Measurements from ENCODE around the gene MKLN1. TPM values are rescaled to one million over a fixed set of nuclear protein-coding genes. Genes with fewer than 3 reads are reported as not detected.

MKLN1 gene
- total and polyA plus RNA-seq, 2 of the 13 experiments (the other 11 are each of a cell fraction or from before 2014, with no cell fraction given), result 33.6 to 43.5 TPM

DNA sequence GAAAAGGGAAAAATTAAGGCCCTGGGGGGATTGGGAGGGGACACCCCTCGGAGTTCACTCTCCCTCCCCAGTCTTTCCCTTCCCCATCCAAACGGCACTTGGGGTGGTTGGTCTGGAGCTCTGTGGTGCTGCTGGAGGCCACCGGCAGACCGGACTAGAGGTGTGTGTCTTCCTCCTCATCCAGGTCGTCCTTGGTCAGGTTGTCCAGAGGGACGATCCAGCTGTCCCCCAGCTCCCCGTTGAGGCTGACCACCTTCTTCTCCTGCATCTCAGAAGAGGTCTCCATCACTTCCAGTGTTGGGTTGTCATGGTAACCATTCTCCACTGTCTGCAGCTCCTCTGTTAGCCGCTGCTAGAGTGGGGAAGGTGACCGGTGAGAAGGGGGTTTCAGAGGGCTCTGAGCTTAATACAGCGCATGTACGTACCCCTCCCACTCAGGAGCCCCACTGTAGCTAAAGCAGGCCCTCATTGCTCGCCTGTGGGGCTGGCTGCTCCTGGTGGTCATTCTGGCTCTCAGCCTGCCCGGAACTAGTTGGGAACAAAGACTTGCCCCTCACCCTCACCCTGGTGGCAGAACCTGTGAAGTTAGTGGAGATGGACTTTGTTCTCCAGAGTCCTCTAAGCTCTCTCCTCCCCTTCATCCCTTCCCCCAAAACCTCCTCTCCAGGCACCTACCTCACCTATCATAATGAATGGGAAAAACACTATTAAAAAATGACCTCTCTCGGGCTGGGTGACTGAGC lies 176.7 kb downstream of the MKLN1 start (continued):
- TF ChIP-seq, protein P1, sequence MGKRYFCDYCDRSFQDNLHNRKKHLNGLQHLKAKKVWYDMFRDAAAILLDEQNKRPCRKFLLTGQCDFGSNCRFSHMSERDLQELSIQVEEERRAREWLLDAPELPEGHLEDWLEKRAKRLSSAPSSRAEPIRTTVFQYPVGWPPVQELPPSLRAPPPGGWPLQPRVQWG (CRISPR knock-in tag; IDR thresholded peaks at IDR 0.05; ENCODE audit: borderline replicate concordance, low read depth), result no peak
- TF ChIP-seq SIN3A (IDR thresholded peaks at IDR 0.05; ENCODE audit: borderline replicate concordance, low read depth, low read length) (no peak), SMAD3 (CRISPR knock-in tag; IDR thresholded peaks at IDR 0.05) (no peak), ZNF30 (CRISPR knock-in tag; IDR thresholded peaks at IDR 0.05) (no peak), YEATS2 (CRISPR knock-in tag; IDR thresholded peaks at IDR 0.05; ENCODE audit: borderline replicate concordance) (no peak), RFX3 (CRISPR knock-in tag; IDR thresholded peaks at IDR 0.05) (0 out of 2 replicates have a peak, but pooled peaks have one; percentile 24), MIER3 (CRISPR knock-in tag; IDR thresholded peaks at IDR 0.05; ENCODE audit: borderline replicate concordance) (no peak), RFX1 (IDR thresholded peaks at IDR 0.05) (peak; percentile 60; the same call in 1 of the 2 replicates), CHCHD3 (CRISPR knock-in tag; IDR thresholded peaks at IDR 0.05) (no peak), RBM22 (optimal IDR thresholded peaks at IDR 0.05; ENCODE audit: low read length) (peak; percentile 55), ZBTB1 (CRISPR knock-in tag; IDR thresholded peaks at IDR 0.05; ENCODE audit: borderline replicate concordance) (no peak), HMG20A (CRISPR knock-in tag; IDR thresholded peaks at IDR 0.05; ENCODE audit: borderline replicate concordance) (no peak), SCMH1 (CRISPR knock-in tag; IDR thresholded peaks at IDR 0.05; ENCODE audit: borderline replicate concordance) (no peak), TEAD3 (CRISPR knock-in tag; optimal IDR thresholded peaks at IDR 0.05; ENCODE audit: borderline replicate concordance) (no peak), NR1H2 (CRISPR knock-in tag; IDR thresholded peaks at IDR 0.05; ENCODE audit: borderline replicate concordance, low read depth) (no peak)
- TF ChIP-seq, protein P2, sequence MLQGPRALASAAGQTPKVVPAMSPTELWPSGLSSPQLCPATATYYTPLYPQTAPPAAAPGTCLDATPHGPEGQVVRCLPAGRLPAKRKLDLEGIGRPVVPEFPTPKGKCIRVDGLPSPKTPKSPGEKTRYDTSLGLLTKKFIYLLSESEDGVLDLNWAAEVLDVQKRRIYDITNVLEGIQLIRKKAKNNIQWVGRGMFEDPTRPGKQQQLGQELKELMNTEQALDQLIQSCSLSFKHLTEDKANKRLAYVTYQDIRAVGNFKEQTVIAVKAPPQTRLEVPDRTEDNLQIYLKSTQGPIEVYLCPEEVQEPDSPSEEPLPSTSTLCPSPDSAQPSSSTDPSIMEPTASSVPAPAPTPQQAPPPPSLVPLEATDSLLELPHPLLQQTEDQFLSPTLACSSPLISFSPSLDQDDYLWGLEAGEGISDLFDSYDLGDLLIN (CRISPR knock-in tag; IDR thresholded peaks at IDR 0.05; ENCODE audit: borderline replicate concordance), result no peak
- TF ChIP-seq, protein P3, sequence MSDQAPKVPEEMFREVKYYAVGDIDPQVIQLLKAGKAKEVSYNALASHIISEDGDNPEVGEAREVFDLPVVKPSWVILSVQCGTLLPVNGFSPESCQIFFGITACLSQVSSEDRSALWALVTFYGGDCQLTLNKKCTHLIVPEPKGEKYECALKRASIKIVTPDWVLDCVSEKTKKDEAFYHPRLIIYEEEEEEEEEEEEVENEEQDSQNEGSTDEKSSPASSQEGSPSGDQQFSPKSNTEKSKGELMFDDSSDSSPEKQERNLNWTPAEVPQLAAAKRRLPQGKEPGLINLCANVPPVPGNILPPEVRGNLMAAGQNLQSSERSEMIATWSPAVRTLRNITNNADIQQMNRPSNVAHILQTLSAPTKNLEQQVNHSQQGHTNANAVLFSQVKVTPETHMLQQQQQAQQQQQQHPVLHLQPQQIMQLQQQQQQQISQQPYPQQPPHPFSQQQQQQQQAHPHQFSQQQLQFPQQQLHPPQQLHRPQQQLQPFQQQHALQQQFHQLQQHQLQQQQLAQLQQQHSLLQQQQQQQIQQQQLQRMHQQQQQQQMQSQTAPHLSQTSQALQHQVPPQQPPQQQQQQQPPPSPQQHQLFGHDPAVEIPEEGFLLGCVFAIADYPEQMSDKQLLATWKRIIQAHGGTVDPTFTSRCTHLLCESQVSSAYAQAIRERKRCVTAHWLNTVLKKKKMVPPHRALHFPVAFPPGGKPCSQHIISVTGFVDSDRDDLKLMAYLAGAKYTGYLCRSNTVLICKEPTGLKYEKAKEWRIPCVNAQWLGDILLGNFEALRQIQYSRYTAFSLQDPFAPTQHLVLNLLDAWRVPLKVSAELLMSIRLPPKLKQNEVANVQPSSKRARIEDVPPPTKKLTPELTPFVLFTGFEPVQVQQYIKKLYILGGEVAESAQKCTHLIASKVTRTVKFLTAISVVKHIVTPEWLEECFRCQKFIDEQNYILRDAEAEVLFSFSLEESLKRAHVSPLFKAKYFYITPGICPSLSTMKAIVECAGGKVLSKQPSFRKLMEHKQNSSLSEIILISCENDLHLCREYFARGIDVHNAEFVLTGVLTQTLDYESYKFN (CRISPR knock-in tag; conservative IDR thresholded peaks at IDR 0.05), result no peak; the same call in 1 of the 2 replicates
- TF ChIP-seq, protein P4, sequence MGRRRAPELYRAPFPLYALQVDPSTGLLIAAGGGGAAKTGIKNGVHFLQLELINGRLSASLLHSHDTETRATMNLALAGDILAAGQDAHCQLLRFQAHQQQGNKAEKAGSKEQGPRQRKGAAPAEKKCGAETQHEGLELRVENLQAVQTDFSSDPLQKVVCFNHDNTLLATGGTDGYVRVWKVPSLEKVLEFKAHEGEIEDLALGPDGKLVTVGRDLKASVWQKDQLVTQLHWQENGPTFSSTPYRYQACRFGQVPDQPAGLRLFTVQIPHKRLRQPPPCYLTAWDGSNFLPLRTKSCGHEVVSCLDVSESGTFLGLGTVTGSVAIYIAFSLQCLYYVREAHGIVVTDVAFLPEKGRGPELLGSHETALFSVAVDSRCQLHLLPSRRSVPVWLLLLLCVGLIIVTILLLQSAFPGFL (CRISPR knock-in tag; IDR thresholded peaks at IDR 0.05), result no peak

All from HepG2 (cell line).